ENCODE measurements around the gene MIOX. TPM values are rescaled to one million over a fixed set of nuclear protein-coding genes. Genes with fewer than 3 reads are reported as not detected.

Gene MIOX
- polyA plus RNA-seq, 1 donor from 2014 or later, result not detected

GRCh38 chr22:50504369-50505211 is 17.9 kb downstream of the MIOX start:
- Histone ChIP-seq H3K9ac (ENCODE audit: low read length) (no peak overlapping the region), H2AFZ (ENCODE audit: low read depth, low read length) (no peak overlapping the region), H3K79me2 (replicated peaks; ENCODE audit: insufficient read depth, low read length) (peaks cover 19% of the 10 kb centered on the region), H3F3A (ENCODE audit: insufficient read depth, low read length, poor library complexity, severe bottlenecking) (no peaks in the 10 kb centered on the region), H3K9me2 (ENCODE audit: insufficient read depth, low read length) (no peaks in the 10 kb centered on the region), H3K36me3 (ENCODE audit: insufficient read depth, low read length) (no peaks in the 10 kb centered on the region), H3K9me3 (ENCODE audit: low read length) (no peaks in the 10 kb centered on the region), H3K27ac (ENCODE audit: low read length) (no peak overlapping the region), H3K4me2 (ENCODE audit: low read length) (no peak overlapping the region), H3K27me3 (ENCODE audit: insufficient read depth, low read depth, low read length) (no peaks in the 10 kb centered on the region), H4K20me1 (ENCODE audit: insufficient read depth) (no peaks in the 10 kb centered on the region), H3K4me3 (ENCODE audit: low read length) (no peak overlapping the region)
- TF ChIP-seq MXI1 (conservative IDR thresholded peaks at IDR 0.05; ENCODE audit: poor library complexity, severe bottlenecking) (no peak), CTCF (IDR thresholded peaks at IDR 0.05; ENCODE audit: poor library complexity, severe bottlenecking) (no peak), TAF1 (IDR thresholded peaks at IDR 0.05; ENCODE audit: low read depth) (no peak), POLR2AphosphoS5 (IDR thresholded peaks at IDR 0.05) (no peak), EZH2 (IDR thresholded peaks at IDR 0.05; ENCODE audit: borderline replicate concordance, insufficient read depth, low read length, poor library complexity, severe bottlenecking) (no peak), EP300 (conservative IDR thresholded peaks at IDR 0.05; ENCODE audit: poor library complexity, severe bottlenecking) (no peak), SMC3 (conservative IDR thresholded peaks at IDR 0.05; ENCODE audit: poor library complexity) (no peak), RAD21 (conservative IDR thresholded peaks at IDR 0.05) (no peak), REST (IDR thresholded peaks at IDR 0.05; ENCODE audit: borderline replicate concordance) (no peak)

GRCh38 chr22:50505276-50505775 is 18.7 kb downstream of the MIOX start:
- Histone ChIP-seq H3K4me3 (ENCODE audit: low read length) (no peak overlapping the region), H3K36me3 (ENCODE audit: insufficient read depth, low read length) (no peaks in the 10 kb centered on the region), H2AFZ (ENCODE audit: low read depth, low read length) (no peak overlapping the region), H3K9ac (ENCODE audit: low read length) (no peak overlapping the region), H3K79me2 (replicated peaks; ENCODE audit: insufficient read depth, low read length) (peaks cover 26% of the 10 kb centered on the region), H3K9me2 (ENCODE audit: insufficient read depth, low read length) (no peaks in the 10 kb centered on the region), H3F3A (ENCODE audit: insufficient read depth, low read length, poor library complexity, severe bottlenecking) (no peaks in the 10 kb centered on the region), H4K20me1 (ENCODE audit: insufficient read depth) (no peaks in the 10 kb centered on the region), H3K9me3 (ENCODE audit: low read length) (no peaks in the 10 kb centered on the region), H3K4me2 (ENCODE audit: low read length) (no peak overlapping the region), H3K27ac (ENCODE audit: low read length) (no peak overlapping the region), H3K27me3 (ENCODE audit: insufficient read depth, low read depth, low read length) (no peaks in the 10 kb centered on the region)
- no peak for TF ChIP-seq CTCF (IDR thresholded peaks at IDR 0.05; ENCODE audit: poor library complexity, severe bottlenecking)
- no peak for TF ChIP-seq TAF1 (IDR thresholded peaks at IDR 0.05; ENCODE audit: low read depth)
- TF ChIP-seq SMC3 (conservative IDR thresholded peaks at IDR 0.05; ENCODE audit: poor library complexity), result no peak
- TF ChIP-seq EZH2 (IDR thresholded peaks at IDR 0.05; ENCODE audit: borderline replicate concordance, insufficient read depth, low read length, poor library complexity, severe bottlenecking), result no peak
